IMR-90 (cell line): Measurements from ENCODE around the gene WDFY1. TPM values are rescaled to one million over a fixed set of nuclear protein-coding genes. Genes with fewer than 3 reads are reported as not detected.

ENCODE experiments used
- ATAC-seq: fragments of 200-7000 bp; cut with Tn5 transposase; 2 replicates; pipeline ENCODE4 v1.9.1; 2020; ENCODE audit warnings: low read depth, mild to moderate bottlenecking, moderate library complexity
- BruUV-seq: library from RNA; stranded (reverse); fragments of 400-500 nt; replicated peaks from 2 replicates; lab custom pipeline; 2021; lab: Mats Ljungman, UMichigan
- CTCF ChIA-PET: fragments of 300-600 bp; formaldehyde crosslinking; extraction: SDS; loops from one replicate; lab custom pipeline; 2021; ENCODE audit warnings: antibody characterized with exemption; lab: Yijun Ruan, JAX
- POLR2A ChIA-PET: fragments of 300-600 bp; sonication (Branson Sonifier 250); formaldehyde crosslinking; loops from one replicate; lab custom pipeline; 2022; ENCODE audit warnings: antibody characterized with exemption; ENCODE audit not compliant: unreplicated experiment; lab: Charles Lee
- DNase-seq: peaks from one replicate; pipeline ENCODE4 v3.0.0; 2013
- H2AFZ ChIP-seq: replicated peaks from 2 replicates; pipeline ENCODE3; 2013; ENCODE audit warnings: low read length, mild to moderate bottlenecking; ENCODE audit not compliant: poor library complexity
- H2AK5ac ChIP-seq: 2 replicates; pipeline ENCODE4 v1.6.1; 2013; ENCODE audit warnings: low read depth, low read length, inconsistent platforms
- H2AK9ac ChIP-seq: replicated peaks from 2 replicates; pipeline ENCODE3; 2013; ENCODE audit warnings: mild to moderate bottlenecking, low read depth, low read length, moderate library complexity; ENCODE audit not compliant: poor library complexity
- H2BK120ac ChIP-seq: 2 replicates; pipeline ENCODE4 v1.6.1; 2013; ENCODE audit warnings: low read depth, low read length, inconsistent platforms
- H2BK15ac ChIP-seq: 3 replicates; pipeline ENCODE4 v1.6.1; 2013; ENCODE audit warnings: low read depth, low read length, inconsistent platforms
- H2BK20ac ChIP-seq: 2 replicates; pipeline ENCODE4 v1.6.1; 2013; ENCODE audit warnings: low read depth, mild to moderate bottlenecking, inconsistent platforms, low read length, moderate library complexity
- H2BK5ac ChIP-seq: 2 replicates; pipeline ENCODE4 v1.6.1; 2013; ENCODE audit warnings: mild to moderate bottlenecking, low read depth, low read length, inconsistent platforms; ENCODE audit not compliant: poor library complexity, severe bottlenecking
- H3K14ac ChIP-seq: replicated peaks from 2 replicates; pipeline ENCODE4 v1.6.1; 2013; ENCODE audit warnings: low read depth, low read length, inconsistent platforms
- H3K18ac ChIP-seq: 2 replicates; pipeline ENCODE4 v1.6.1; 2013; ENCODE audit warnings: low read depth, low read length, control low read depth
- H3K23ac ChIP-seq: 2 replicates; pipeline ENCODE4 v1.6.1; 2013; ENCODE audit warnings: low read depth, low read length, inconsistent platforms
- H3K27ac ChIP-seq: 2 replicates; pipeline ENCODE4 v1.5.1; 2013; ENCODE audit warnings: mild to moderate bottlenecking, control low read depth, low read length; ENCODE audit not compliant: insufficient read depth
- H3K27me3 ChIP-seq: 2 replicates; pipeline ENCODE4 v1.6.1; 2013; ENCODE audit warnings: low read length; ENCODE audit not compliant: control insufficient read depth, insufficient read depth
- H3K36me3 ChIP-seq: 2 replicates; pipeline ENCODE4 v1.6.1; 2013; ENCODE audit warnings: low read length, mixed read lengths; ENCODE audit not compliant: control insufficient read depth, insufficient read depth
- H3K4ac ChIP-seq: 2 replicates; pipeline ENCODE4 v1.6.1; 2013; ENCODE audit warnings: low read depth, low read length, inconsistent platforms
- H3K4me1 ChIP-seq: 2 replicates; pipeline ENCODE4 v1.6.1; 2013; ENCODE audit warnings: low read length, mixed read lengths; ENCODE audit not compliant: control insufficient read depth, insufficient read depth
- H3K4me2 ChIP-seq: 2 replicates; pipeline ENCODE4 v1.6.1; 2013; ENCODE audit warnings: low read depth, mild to moderate bottlenecking, control low read depth, low read length, moderate library complexity
- H3K4me3 ChIP-seq: 2 replicates; pipeline ENCODE4 v1.5.1; 2013; ENCODE audit warnings: low read depth, mild to moderate bottlenecking, control low read depth, low read length, moderate library complexity; ENCODE audit not compliant: insufficient read depth
- H3K56ac ChIP-seq: 2 replicates; pipeline ENCODE4 v1.6.1; 2013; ENCODE audit warnings: low read length, inconsistent platforms; ENCODE audit not compliant: insufficient read depth; ENCODE audit errors: extremely low read depth
- H3K79me1 ChIP-seq, 2 experiments: 2 replicates each; pipeline ENCODE4 v1.6.1; 2013; ENCODE audit warnings: low read length in 2 of 2, inconsistent platforms in 1 of 2, low read depth in 1 of 2
- H3K9ac ChIP-seq: 2 replicates; pipeline ENCODE4 v1.6.1; 2013; ENCODE audit warnings: low read depth, low read length, control low read depth
- H3K9me1 ChIP-seq: 2 replicates; pipeline ENCODE4 v1.6.1; 2013; ENCODE audit warnings: low read length, inconsistent platforms; ENCODE audit not compliant: insufficient read depth
- H3K9me3 ChIP-seq: 2 replicates; pipeline ENCODE4 v1.6.1; 2013; ENCODE audit warnings: low read length; ENCODE audit not compliant: control insufficient read depth, insufficient read depth
- H4K20me1 ChIP-seq: 2 replicates; pipeline ENCODE4 v1.6.1; 2013; ENCODE audit warnings: low read length, inconsistent platforms; ENCODE audit not compliant: insufficient read depth
- H4K5ac ChIP-seq: 2 replicates; pipeline ENCODE4 v1.6.1; 2013; ENCODE audit warnings: mild to moderate bottlenecking, low read depth, low read length, control low read depth
- H4K8ac ChIP-seq, 2 experiments: 2 replicates each; pipeline ENCODE4 v1.6.1; 2013; ENCODE audit warnings: low read depth in 2 of 2, low read length in 2 of 2, control low read depth in 1 of 2, inconsistent platforms in 1 of 2
- H4K91ac ChIP-seq: 2 replicates; pipeline ENCODE4 v1.6.1; 2013; ENCODE audit warnings: low read depth, low read length, inconsistent platforms; ENCODE audit not compliant: insufficient read depth
- SMC3 ChIP-seq: fragments of 150-350 bp; IDR thresholded peaks from 2 replicates; pipeline ENCODE4 v1.6.1; 2016; ENCODE audit warnings: low read depth, mild to moderate bottlenecking, antibody characterized with exemption, low read length, moderate library complexity
- WGBS, 2 experiments: methylation state at CpG; one replicate each; pipeline versions ENCODE4 v1.1.5 to v1.1.7; 2013; ENCODE audit warnings: missing lambda C conversion rate in 2 of 2; ENCODE audit not compliant: insufficient read length in 1 of 2; ENCODE audit errors: extremely low coverage in 2 of 2; 5-methylcytosine and 5-hydroxymethylcytosine counted together
- dilution Hi-C: fragments of 300-500 bp; cut with HindIII; formaldehyde crosslinking; loops from one replicate; pipeline ENCODE4 v1.14.3; 2018; ENCODE audit warnings: low sequenced_read_pairs; ENCODE audit not compliant: unreplicated experiment
- in situ Hi-C: fragments of 300-500 bp; cut with MboI; formaldehyde crosslinking; loops from 3 replicates; pipeline ENCODE4 v1.14.3; 2019; ENCODE audit warnings: low sequenced_read_pairs, inconsistent platforms, mixed read lengths
- intact Hi-C: fragments of 100-400 bp; cut with micrococcal nuclease; formaldehyde crosslinking; loops from 2 replicates; pipeline ENCODE4 v1.10.0; 2022
- polyA plus RNA-seq, 3 experiments: library from polyadenylated mRNA; depleted of rRNA; stranded (reverse); fragments of >200 nt; gene quantifications; 2 replicates each; pipeline ENCODE4 v1.2.3, GENCODE V29; 2012; ENCODE audit warnings: low replicate concordance in 1 of 3
- total RNA-seq: library from RNA; depleted of rRNA; stranded (reverse); fragments of >200 nt; gene quantifications from 2 replicates; pipeline ENCODE4 v1.2.3, GENCODE V29; 2012

Gene WDFY1
- total and polyA plus RNA-seq, 2 of the 4 experiments (the other 2 are of a cell fraction) = 35.6 to 93.6 TPM

DNA sequence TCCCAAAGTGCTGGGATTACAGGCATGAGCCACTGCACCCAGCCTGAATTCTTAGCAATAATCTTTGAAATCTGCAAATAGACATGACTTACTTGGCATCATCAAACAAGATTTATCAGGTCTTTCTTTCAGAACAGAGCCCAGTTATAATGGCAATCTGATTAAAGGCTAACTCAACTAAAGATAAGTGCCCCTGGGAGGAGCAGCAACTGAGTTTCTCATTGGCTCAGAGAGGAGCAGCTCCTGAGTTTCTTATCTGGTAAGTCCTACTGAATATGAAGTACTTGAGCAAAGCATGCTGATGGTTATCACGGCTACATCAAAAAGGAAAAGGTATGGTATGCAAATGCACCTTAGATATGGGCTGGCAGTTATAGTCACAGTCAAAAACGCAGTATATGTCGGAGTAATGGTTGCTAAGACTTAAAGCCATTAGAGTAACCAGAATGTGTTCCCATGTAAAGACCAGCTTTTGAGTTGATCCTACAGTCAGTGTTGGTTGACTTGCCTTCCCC lies 92.8 kb downstream of the WDFY1 start:
- no peak overlapping the region for H2AFZ ChIP-seq
- intact Hi-C loops = no loop called here

More for the DNA sequence above, 92.8 kb downstream of the WDFY1 start:
- no peak overlapping the region for H2BK20ac ChIP-seq
- no peaks in the 10 kb centered on the region for H3K79me1 ChIP-seq
- H3K27me3 ChIP-seq = no peaks in the 10 kb centered on the region
- ChIA-PET CTCF (no interaction called here), POLR2A (no interaction called here)
- H4K5ac ChIP-seq = no peak overlapping the region
- no peak overlapping the region for H3K14ac ChIP-seq
- H3K9me3 ChIP-seq = peaks cover 2% of the 10 kb centered on the region; the same call in 1 of the 2 replicates
- no peak overlapping the region for H2BK120ac ChIP-seq
- no peaks in the 10 kb centered on the region; the same call in 1 of the 2 replicates for H3K9me1 ChIP-seq
- H2BK5ac ChIP-seq = no peak overlapping the region
- dilution Hi-C loops = no loop called here
- H3K9ac ChIP-seq = no peak overlapping the region
- H4K91ac ChIP-seq = no peak overlapping the region
- no peak overlapping the region for H3K23ac ChIP-seq
- H3K18ac ChIP-seq = no peak overlapping the region
- no peak overlapping the region for H3K4me3 ChIP-seq
- H4K20me1 ChIP-seq = no peaks in the 10 kb centered on the region
- in situ Hi-C loops = no loop called here
- no TSS peak for BruUV-seq
- ATAC-seq (no peak), DNase-seq (no peak)
- no peak overlapping the region for H3K4me2 ChIP-seq
- H3K27ac ChIP-seq = no peak overlapping the region
- no peak overlapping the region for H2AK5ac ChIP-seq
- H2BK15ac ChIP-seq = no peak overlapping the region
- WGBS, 2 experiments = 100% methylated on average over 3 of the region's 3 CpGs; no CpG with 5 or more reads in 1 of the 2 experiments
- no peak overlapping the region for H2AK9ac ChIP-seq
- no peak overlapping the region for H3K4ac ChIP-seq
- peaks cover 4% of the 10 kb centered on the region for H3K36me3 ChIP-seq
- peaks cover 6% of the 10 kb centered on the region for H3K4me1 ChIP-seq
- no peak overlapping the region for H3K56ac ChIP-seq
- TF ChIP-seq SMC3 = no peak
- H4K8ac ChIP-seq = no peak overlapping the region
